NCI-H2029 (cell line): Measurements from ENCODE around the gene DBR1.

Experiments used
- DNase-seq: peaks from one replicate; lab custom pipeline; 2025; lab: John Stamatoyannopoulos, UW

DBR1 gene

DNA sequence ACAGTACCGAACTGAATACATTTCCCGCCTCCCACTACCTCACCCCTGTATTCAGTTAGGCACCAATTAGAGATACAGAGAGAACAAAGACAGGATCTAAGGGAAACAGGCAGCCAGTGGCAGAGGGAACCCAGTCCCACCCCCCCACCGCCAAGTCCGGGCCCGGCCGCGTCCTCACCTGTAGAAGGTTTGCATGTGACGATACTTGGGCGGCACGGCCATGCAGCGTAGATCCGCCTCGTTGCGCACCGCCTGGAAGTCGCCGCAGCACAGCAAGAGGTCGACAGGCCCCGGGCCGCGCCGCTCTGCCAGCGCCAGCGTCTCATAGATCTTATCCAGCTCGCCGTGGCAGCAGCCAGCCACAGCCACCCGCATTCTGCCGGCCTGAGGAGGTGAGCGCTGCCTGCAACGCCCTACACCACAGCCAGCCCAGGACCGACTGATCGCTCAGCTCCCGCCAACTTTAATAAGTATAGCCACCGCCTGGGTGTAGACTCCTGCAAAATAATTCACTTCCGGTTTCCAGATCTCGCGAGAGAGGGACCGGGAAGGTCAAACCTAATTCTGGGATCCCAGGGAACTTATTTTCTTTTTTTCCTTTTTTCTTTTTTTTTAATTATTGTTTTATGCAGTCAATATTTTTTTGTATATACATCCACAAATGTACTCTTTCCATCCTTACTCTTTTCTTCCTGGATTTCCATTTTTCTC is at the start of gene DBR1:
Gene DBR1 (minus strand): TSS at position 501 of the 711 bp plus-strand sequence. CDS start 126 bp downstream, at position 375.
- peak; percentile 83 for DNase-seq

GRCh38 chr3:138222942-138223287 is 48.2 kb upstream of the DBR1 start:
- DNase-seq: no peak

- no peak for DNase-seq
Observed at GRCh38 chr3:138222131-138222941, 47.6 kb upstream of the DBR1 start.

DNA sequence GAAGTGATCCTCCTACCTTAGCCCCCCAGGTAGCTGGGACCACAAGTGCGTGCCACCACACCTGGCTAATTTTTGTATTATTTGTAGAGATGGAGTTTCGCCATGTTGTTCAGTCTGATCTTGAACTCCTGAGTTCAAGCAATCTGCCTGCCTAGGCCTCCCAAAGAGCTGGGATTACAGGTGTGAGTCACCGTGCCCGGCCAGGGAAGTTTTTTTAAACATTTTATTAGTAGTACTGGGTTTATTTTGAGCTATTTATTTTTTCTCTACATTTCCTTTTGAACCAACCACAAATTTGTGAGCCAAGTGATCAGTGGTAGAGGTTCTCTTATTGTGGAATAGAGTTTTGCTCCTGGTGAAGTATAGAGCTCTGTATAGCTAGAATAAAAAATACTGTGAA is 46.1 kb upstream of the DBR1 start:
- no peak for DNase-seq

- DNase-seq: no peak
Observed at GRCh38 chr3:138220242-138220641, 45.5 kb upstream of the DBR1 start.

- DNase-seq: no peak
Observed at GRCh38 chr3:138219255-138219654, 44.5 kb upstream of the DBR1 start.

DNA sequence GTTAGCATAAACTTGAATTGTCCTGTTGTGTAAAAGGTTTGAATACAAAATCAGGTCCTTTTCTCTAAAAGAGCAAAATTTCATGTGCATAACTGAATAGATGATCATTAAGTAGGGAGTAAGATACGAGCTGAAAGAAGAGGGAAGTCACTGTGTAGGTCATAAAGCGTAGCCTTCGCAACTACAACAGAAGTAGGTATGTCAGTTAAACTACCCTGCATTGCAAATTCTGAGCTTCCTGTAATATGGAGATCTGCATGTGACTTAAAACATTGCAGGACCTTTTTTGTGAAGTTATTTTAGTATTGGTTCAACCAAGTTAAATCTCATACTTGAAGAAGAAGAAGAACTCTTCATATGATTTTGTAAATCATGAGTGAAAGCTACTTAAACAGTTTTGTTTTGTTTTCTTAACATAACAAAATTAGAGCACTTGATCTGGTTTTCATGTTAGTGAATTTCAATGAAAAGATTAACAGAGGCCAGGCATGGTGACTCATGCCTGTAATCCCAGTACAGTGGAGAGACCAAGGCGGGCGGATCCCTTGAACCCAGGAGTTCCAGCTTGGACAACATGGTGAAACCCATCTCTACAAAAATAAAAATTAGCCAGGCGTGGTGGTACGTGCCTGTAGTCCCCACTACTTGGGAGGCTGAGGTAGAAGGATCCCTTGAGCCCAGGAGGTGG is 38.8 kb upstream of the DBR1 start:
- DNase-seq: no peak

- no peak for DNase-seq
Observed at GRCh38 chr3:138210528-138210927, 35.8 kb upstream of the DBR1 start.

GRCh38 chr3:138206196-138206595 is 31.5 kb upstream of the DBR1 start:
- DNase-seq: no peak

- no peak for DNase-seq
Observed at GRCh38 chr3:138205527-138205926, 30.8 kb upstream of the DBR1 start.

GRCh38 chr3:138203938-138204337 is 29.2 kb upstream of the DBR1 start:
- no peak for DNase-seq

GRCh38 chr3:138202945-138203701 is 28.4 kb upstream of the DBR1 start:
- no peak for DNase-seq

GRCh38 chr3:138200424-138200823 is 25.7 kb upstream of the DBR1 start:
- DNase-seq: no peak

DNA sequence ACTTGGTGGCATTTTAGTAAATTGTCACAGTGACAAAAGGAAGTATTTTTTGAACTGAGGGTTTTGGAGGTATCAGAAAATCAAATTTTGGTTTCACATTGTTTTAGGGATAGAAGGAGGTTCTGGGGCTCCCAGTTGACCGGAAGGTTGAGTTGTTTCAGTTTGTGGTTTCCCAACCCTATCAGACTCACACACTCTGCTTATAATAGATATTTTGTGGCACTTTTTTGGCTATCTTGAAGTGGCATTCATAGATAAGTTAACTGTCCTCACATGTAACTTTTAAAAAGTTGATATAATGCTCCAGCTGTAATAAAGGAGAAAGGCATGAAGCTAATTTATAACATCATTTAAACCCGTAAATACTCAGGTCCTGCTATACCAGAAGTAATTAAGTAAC is 25.1 kb upstream of the DBR1 start:
- DNase-seq: no peak

DNA sequence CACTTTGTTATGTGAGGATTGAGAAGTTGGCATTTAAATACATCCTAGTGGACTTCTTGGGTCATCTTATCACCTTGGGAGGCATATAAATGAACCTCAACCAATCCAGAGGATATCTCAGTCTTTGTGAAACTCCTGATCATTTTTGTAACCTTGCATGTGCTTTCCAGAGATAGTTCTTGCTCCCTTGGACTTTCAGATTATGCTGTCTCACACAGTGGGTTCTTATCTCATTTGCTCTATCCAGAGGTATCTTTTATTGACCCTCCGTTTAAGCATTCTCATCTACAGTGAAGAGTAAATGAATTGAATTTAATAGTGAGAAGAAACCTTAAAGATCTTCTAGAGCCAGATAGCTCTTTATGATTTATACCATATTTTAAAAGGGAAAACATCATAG is 22.8 kb upstream of the DBR1 start:
- no peak for DNase-seq

- DNase-seq: no peak
Observed at GRCh38 chr3:138197058-138197457, 22.3 kb upstream of the DBR1 start.

DNA sequence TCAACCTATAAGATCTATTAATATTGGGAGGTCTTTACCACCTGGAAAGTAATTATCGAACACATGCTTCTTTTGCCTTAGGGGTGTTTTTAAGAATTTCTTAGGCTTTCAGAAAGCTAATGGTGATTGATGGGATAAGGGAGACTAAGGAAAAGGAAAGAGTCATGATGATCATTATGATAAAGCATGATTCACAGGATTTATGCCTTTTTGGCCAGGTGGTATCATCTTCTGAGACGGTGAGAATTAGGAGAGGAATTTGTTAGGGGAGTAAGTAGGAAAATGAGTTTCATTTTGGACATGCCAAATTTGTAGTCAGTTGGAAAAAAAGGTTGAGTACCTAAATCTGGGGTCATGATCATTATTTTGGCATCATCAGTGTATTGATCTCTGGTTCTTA is 21.3 kb upstream of the DBR1 start:
- DNase-seq: no peak

- no peak for DNase-seq
Observed at GRCh38 chr3:138195481-138195880, 20.8 kb upstream of the DBR1 start.

GRCh38 chr3:138188013-138188730 is 13.5 kb upstream of the DBR1 start:
- no peak for DNase-seq

- peak; percentile 40 for DNase-seq
Observed at GRCh38 chr3:138187296-138188012, 12.7 kb upstream of the DBR1 start, which contains the start of gene ARMC8. Gene ARMC8 (plus strand): TSS chr3:138187301. CDS start chr3:138187555, 254 bp downstream.

DNA sequence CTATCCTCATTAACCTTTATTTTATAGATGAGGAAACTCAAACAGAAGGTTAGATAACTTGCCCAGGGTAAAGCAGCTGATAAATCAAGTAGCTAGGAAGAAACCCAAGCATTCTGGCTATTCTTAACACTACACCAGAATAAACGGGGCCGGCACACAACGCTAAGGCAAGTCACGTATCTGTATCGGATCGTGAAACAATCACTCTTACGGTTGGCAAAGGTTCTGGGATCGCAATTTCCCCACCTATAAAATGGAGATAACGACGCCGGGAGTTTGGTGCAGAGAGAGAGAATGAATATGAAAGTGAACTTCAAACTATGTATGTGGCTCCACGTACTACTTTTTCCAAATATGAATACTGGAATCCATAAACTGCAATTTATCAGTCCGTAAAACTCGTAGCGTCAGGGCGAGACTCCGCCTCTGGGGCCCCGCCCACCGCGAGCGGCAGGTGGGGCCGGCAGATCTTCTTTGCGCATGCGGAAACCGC is 12.1 kb upstream of the DBR1 start:
- DNase-seq: peak; percentile 92
